Cardiac muscle cell (in vitro differentiated cells and primary cell): ENCODE measurements around the gene KRAS. TPM values are rescaled to one million over a fixed set of nuclear protein-coding genes. Genes with fewer than 3 reads are reported as not detected.

Source experiments
- DNase-seq, 2 donors: peaks; one replicate each; pipeline versions ENCODE4 v3.0.0 to v3.0.0-alpha.2; 2010 to 2017; ENCODE audit warnings: low read depth in 1 of 2, low spot score in 1 of 2
- H3K27ac ChIP-seq: fragments of 200-600 bp; sonication (generic); 2 replicates; pipeline ENCODE4 v1.5.1; 2016
- H3K27me3 ChIP-seq: fragments of 200-600 bp; sonication (generic); 2 replicates; pipeline ENCODE4 v1.6.0; 2016; ENCODE audit warnings: control low read depth
- H3K36me3 ChIP-seq: fragments of 200-600 bp; sonication (generic); 2 replicates; pipeline ENCODE4 v1.5.1; 2016; ENCODE audit warnings: control low read depth
- H3K4me1 ChIP-seq: fragments of 200-600 bp; sonication (generic); 2 replicates; pipeline ENCODE4 v1.8.1; 2017; ENCODE audit warnings: low read depth, mild to moderate bottlenecking, mixed run types
- H3K4me3 ChIP-seq: fragments of 200-600 bp; sonication (generic); 2 replicates; pipeline ENCODE4 v1.5.1; 2016; ENCODE audit warnings: mild to moderate bottlenecking
- H3K9me3 ChIP-seq: fragments of 200-600 bp; sonication (generic); 2 replicates; pipeline ENCODE4 v1.5.1; 2017; ENCODE audit warnings: low read depth, mild to moderate bottlenecking, control low read depth
- polyA plus RNA-seq: library from polyadenylated mRNA; unstranded; fragments of >200 nt; fragmentation: Nextera tagmentation; extraction: Ambion mirVana; gene quantifications from 2 replicates; pipeline ENCODE4 v1.2.1, GENCODE V29; 2016
- total RNA-seq: library from RNA; depleted of rRNA; stranded (reverse); fragments of >200 nt; gene quantifications from 2 replicates; pipeline ENCODE4 v1.2.3, GENCODE V29; 2016
- TF ChIP-seq, protein P1 (sequence below): IDR thresholded peaks from 2 replicates; pipeline ENCODE4 v1.5.1; 2012; ENCODE audit warnings: low read depth, mild to moderate bottlenecking, low read length

The KRAS gene
- total and polyA plus RNA-seq, 2 experiments from 2014 or later, result 13.9 to 30.4 TPM

DNA sequence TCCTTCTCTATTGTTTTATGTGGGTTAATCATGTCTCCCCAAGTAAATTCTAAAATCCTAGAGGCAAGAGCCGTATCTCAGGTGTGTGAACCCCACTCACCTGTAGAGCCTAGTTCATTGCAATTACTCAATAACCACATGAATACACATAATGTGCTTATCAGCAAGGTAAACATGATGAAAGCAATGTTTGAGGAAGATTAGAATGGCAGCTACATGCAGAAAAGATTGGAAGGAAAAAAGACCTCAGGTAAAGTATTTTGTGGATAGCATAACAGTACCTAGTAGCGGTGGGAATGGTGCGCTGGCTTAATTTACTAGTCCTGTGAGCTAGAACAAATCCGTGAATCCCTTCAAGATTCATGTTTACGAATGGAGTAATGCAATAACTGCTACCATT, 5.3 kb upstream of the KRAS start:
- H3K36me3 ChIP-seq, result no peaks in the 10 kb centered on the region
- H3K27me3 ChIP-seq, result no peaks in the 10 kb centered on the region
- no peaks in the 10 kb centered on the region for H3K9me3 ChIP-seq
- H3K4me3 ChIP-seq, result no peak overlapping the region
- no peak for DNase-seq
- TF ChIP-seq, protein P1, sequence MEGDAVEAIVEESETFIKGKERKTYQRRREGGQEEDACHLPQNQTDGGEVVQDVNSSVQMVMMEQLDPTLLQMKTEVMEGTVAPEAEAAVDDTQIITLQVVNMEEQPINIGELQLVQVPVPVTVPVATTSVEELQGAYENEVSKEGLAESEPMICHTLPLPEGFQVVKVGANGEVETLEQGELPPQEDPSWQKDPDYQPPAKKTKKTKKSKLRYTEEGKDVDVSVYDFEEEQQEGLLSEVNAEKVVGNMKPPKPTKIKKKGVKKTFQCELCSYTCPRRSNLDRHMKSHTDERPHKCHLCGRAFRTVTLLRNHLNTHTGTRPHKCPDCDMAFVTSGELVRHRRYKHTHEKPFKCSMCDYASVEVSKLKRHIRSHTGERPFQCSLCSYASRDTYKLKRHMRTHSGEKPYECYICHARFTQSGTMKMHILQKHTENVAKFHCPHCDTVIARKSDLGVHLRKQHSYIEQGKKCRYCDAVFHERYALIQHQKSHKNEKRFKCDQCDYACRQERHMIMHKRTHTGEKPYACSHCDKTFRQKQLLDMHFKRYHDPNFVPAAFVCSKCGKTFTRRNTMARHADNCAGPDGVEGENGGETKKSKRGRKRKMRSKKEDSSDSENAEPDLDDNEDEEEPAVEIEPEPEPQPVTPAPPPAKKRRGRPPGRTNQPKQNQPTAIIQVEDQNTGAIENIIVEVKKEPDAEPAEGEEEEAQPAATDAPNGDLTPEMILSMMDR, result no peak
- H3K27ac ChIP-seq, result no peak overlapping the region
- H3K4me1 ChIP-seq, result peaks cover 4% of the 10 kb centered on the region

DNA sequence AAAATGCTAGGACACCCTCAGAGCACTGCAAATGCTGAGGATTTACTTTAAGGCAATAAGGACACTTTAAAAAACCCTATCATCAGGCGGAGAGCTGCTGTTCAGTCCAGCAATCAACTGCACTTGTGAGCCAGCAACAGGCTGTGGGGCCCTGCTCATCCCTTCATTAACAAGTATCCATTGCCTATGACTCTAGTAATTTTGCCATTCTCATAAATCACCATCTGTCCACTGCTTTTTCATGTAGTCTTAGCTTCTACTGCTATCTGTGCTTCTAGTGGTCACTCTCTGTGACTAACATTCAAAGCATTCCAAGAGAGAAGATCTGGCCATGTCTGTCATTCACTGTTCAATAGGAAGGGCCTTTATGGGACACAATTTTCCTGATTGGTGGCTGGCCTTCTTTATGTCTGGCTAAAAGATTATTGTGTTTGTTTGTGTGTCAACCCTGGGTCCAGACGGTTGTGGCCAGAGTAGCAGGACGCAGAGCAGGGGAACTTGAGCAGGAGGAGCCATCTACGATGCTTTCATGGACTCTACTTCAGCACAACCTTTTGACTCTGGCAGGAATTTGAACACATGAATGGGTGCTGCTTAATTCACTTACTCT, 3.6 kb upstream of the KRAS start:
- H3K4me1 ChIP-seq, result peaks cover 4% of the 10 kb centered on the region
- DNase-seq, result peak in 1 of 2 donors; percentile 2
- no peak overlapping the region for H3K27ac ChIP-seq
- H3K4me3 ChIP-seq, result no peak overlapping the region
- no peaks in the 10 kb centered on the region for H3K9me3 ChIP-seq
- H3K27me3 ChIP-seq, result no peaks in the 10 kb centered on the region
- TF ChIP-seq, protein P1, result no peak
- no peaks in the 10 kb centered on the region for H3K36me3 ChIP-seq

DNA sequence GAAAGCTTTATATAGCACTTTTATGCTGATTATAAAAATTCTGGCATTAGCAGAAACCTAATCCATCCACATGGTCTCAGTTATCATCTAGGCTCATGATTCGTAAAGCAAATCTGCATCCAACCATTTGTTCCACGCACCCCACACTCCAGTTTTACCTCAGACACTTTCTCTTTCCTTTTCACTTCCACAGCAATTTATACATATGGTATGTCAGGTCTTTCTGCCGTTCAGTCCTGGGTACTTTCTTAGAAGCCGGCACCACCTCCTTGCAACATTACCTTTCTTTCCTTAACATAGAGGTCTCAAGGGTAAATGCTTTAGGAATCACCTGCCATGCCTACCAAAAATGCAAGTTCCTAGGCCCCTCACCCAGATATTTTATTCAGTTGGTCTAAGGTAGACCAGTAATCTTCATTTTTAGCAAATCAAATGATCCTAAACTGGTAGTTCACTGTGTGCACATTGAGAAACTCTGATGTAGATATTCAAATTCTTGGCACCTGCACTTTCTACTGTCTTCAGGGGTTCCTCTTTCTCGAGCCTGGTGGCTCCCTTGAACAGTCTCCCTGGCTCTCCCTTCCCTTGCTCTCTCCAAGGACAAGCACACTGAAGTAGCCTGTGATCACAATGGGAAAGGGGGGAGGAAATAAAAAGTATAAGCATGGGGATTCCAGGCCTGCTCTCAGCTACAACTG, 2.8 kb upstream of the KRAS start:
- TF ChIP-seq, protein P1, result no peak

DNA sequence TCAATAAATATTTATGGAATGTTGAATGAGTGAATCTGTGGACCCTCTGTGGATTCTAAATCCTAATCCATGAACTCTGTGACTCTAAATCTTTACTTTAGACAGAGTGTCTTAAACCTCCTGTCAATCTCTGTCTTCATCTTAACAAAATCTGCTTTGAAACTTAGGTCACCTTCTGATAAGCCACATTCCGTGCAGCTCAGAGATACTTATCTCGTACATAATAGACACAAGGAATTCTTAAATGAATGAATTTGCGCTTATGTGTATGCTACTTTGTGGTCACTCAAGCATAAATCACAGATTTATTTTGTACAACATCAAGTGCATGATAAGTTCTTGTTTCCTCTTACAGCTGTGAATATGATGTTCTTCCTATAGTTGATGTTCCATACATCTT, 2.2 kb upstream of the KRAS start:
- H3K4me1 ChIP-seq, result peaks cover 4% of the 10 kb centered on the region
- H3K27ac ChIP-seq, result no peak overlapping the region
- H3K27me3 ChIP-seq, result no peaks in the 10 kb centered on the region
- no peaks in the 10 kb centered on the region for H3K36me3 ChIP-seq
- no peaks in the 10 kb centered on the region for H3K9me3 ChIP-seq
- no peak for DNase-seq
- no peak overlapping the region for H3K4me3 ChIP-seq
- TF ChIP-seq, protein P1, result no peak

More for the DNA sequence above, 2.8 kb upstream of the KRAS start:
- no peaks in the 10 kb centered on the region for H3K36me3 ChIP-seq
- no peak overlapping the region for H3K4me3 ChIP-seq
- H3K27me3 ChIP-seq, result no peaks in the 10 kb centered on the region
- no peak for DNase-seq
- peaks cover 4% of the 10 kb centered on the region for H3K4me1 ChIP-seq
- no peaks in the 10 kb centered on the region for H3K9me3 ChIP-seq
- H3K27ac ChIP-seq, result no peak overlapping the region

DNA sequence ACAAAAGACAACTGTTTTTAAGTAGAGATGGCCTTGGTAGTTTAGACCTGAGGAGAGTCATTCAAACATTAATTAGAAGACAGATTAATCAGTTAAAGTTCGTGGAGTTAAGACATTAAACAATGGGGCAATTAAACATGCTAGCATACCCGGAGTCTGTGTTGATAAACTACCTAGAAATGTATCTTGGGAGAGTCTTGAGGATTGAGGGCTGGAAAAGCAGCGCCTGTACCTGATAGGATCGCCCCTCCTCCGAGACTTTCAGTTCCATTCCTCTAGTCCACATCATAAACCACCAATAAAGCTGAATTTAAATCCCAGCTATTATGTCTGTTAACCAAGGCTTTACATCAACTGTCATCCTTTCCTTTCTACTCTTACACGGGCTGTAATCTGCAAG, 1.0 kb upstream of the KRAS start:
- Histone ChIP-seq H3K27ac (peak overlapping the region; percentile 52), H3K4me3 (peak overlapping the region; percentile 91), H3K4me1 (peaks cover 4% of the 10 kb centered on the region), H3K27me3 (no peaks in the 10 kb centered on the region), H3K36me3 (no peaks in the 10 kb centered on the region), H3K9me3 (no peaks in the 10 kb centered on the region)
- TF ChIP-seq, protein P1, result no peak
- DNase-seq, result no peak
